GM23338 (cell line): ENCODE measurements around the gene MET. TPM values are rescaled to one million over a fixed set of nuclear protein-coding genes. Genes with fewer than 3 reads are reported as not detected.

Experiments
- ATAC-seq: fragments of 200-7000 bp; cut with Tn5 transposase; 3 replicates; pipeline ENCODE4 v1.9.1; 2020
- DNase-seq: peaks from one replicate; pipeline ENCODE4 v3.0.0-alpha.2; 2015; ENCODE audit warnings: low spot score
- H2AFZ ChIP-seq: fragments of 200-600 bp; sonication (generic); 2 replicates; pipeline ENCODE4 v1.8.0; 2016; ENCODE audit warnings: antibody characterized with exemption, mild to moderate bottlenecking, moderate library complexity
- H3F3A ChIP-seq: fragments of 200-600 bp; sonication (generic); replicated peaks from 2 replicates; pipeline ENCODE4 v1.8.0; 2017; ENCODE audit warnings: antibody characterized with exemption, mixed run types, low read depth
- H3K27ac ChIP-seq: fragments of 200-600 bp; sonication (generic); 2 replicates; pipeline ENCODE4 v1.6.1; 2016; ENCODE audit warnings: low read depth
- H3K27me3 ChIP-seq: fragments of 200-600 bp; sonication (generic); 2 replicates; pipeline ENCODE4 v1.8.0; 2016; ENCODE audit warnings: mild to moderate bottlenecking, mixed run types, moderate library complexity; ENCODE audit not compliant: insufficient read depth
- H3K36me3 ChIP-seq: fragments of 200-600 bp; sonication (generic); 2 replicates; pipeline ENCODE4 v1.8.0; 2016; ENCODE audit warnings: mild to moderate bottlenecking; ENCODE audit not compliant: insufficient read depth
- H3K4me1 ChIP-seq: fragments of 200-600 bp; sonication (generic); 2 replicates; pipeline ENCODE4 v1.8.0; 2016; ENCODE audit warnings: mild to moderate bottlenecking, moderate library complexity; ENCODE audit not compliant: insufficient read depth
- H3K4me2 ChIP-seq: fragments of 200-600 bp; sonication (generic); 2 replicates; pipeline ENCODE4 v1.7.1; 2017; ENCODE audit warnings: mixed run types
- H3K4me3 ChIP-seq: fragments of 200-600 bp; sonication (generic); 2 replicates; pipeline ENCODE4 v1.6.1; 2016; ENCODE audit warnings: mixed run types
- H3K79me2 ChIP-seq: fragments of 200-600 bp; sonication (generic); replicated peaks from 2 replicates; pipeline ENCODE4 v1.8.0; 2017; ENCODE audit warnings: mild to moderate bottlenecking; ENCODE audit not compliant: insufficient read depth
- H3K9me2 ChIP-seq: fragments of 200-600 bp; sonication (generic); 2 replicates; pipeline ENCODE4 v1.8.0; 2017; ENCODE audit not compliant: insufficient read depth
- H4K20me1 ChIP-seq: fragments of 200-600 bp; sonication (generic); replicated peaks from 2 replicates; pipeline ENCODE4 v1.8.0; 2017; ENCODE audit warnings: mild to moderate bottlenecking; ENCODE audit not compliant: insufficient read depth
- H3K27ac Mint-ChIP-seq: 2 replicates; pipeline ENCODE4 v1.8.0; 2020; ENCODE audit warnings: inconsistent platforms, mild to moderate bottlenecking, moderate library complexity, mixed read lengths
- H3K27me3 Mint-ChIP-seq: 3 replicates; pipeline ENCODE4 v1.8.0; 2022; ENCODE audit warnings: low read depth, mild to moderate bottlenecking, moderate library complexity, mixed read lengths, inconsistent platforms; ENCODE audit not compliant: insufficient read depth, poor library complexity
- H3K36me3 Mint-ChIP-seq: 3 replicates; pipeline ENCODE4 v1.8.0; 2021; ENCODE audit warnings: low read depth, mild to moderate bottlenecking, inconsistent platforms, moderate library complexity, mixed read lengths
- H3K4me1 Mint-ChIP-seq: 3 replicates; pipeline ENCODE4 v1.8.0; 2020; ENCODE audit warnings: mild to moderate bottlenecking, inconsistent platforms, mixed read lengths
- H3K4me3 Mint-ChIP-seq: 3 replicates; pipeline ENCODE4 v1.8.0; 2021; ENCODE audit warnings: moderate library complexity, mild to moderate bottlenecking, inconsistent platforms, mixed read lengths
- H3K9me3 Mint-ChIP-seq: 3 replicates; pipeline ENCODE4 v1.8.0; 2020; ENCODE audit warnings: moderate library complexity, mild to moderate bottlenecking, inconsistent platforms, mixed read lengths
- CTCF ChIP-seq, 2 experiments: fragments of 200-600 bp in 1 of 2; sonication (generic) in 1 of 2; conservative IDR thresholded peaks; 2 replicates each; pipeline versions ENCODE4 v1.5.1 to v1.6.1; 2016 to 2017; ENCODE audit warnings: antibody characterized with exemption in 2 of 2, low read depth in 2 of 2, mild to moderate bottlenecking in 2 of 2, moderate library complexity in 1 of 2
- JUNB ChIP-seq: IDR thresholded peaks from one replicate; pipeline ENCODE4 v1.6.1; 2016; ENCODE audit warnings: antibody characterized with exemption; ENCODE audit not compliant: unreplicated experiment
- POLR2AphosphoS5 ChIP-seq: IDR thresholded peaks from 2 replicates; pipeline ENCODE4 v1.6.1; 2016; ENCODE audit warnings: antibody characterized with exemption, low read depth
- ZNF331 ChIP-seq: fragments of 250-450 bp; sonication (Bioruptor Pico); IDR thresholded peaks from 2 replicates; pipeline ENCODE4 v1.5.0; 2020; ENCODE audit warnings: low read depth, mild to moderate bottlenecking, moderate library complexity
- polyA plus RNA-seq: library from polyadenylated mRNA; unstranded; fragments of >200 nt; fragmentation: Nextera tagmentation; extraction: Ambion mirVana; gene quantifications from 2 replicates; pipeline ENCODE4 v1.2.1, GENCODE V29; 2016
- total RNA-seq: library from RNA; depleted of rRNA; stranded (reverse); fragments of >200 nt; shearing (Covaris generic); gene quantifications from 2 replicates; pipeline ENCODE4 v1.2.3, GENCODE V29; 2014
- TF ChIP-seq, protein P1 (sequence below): fragments of 250-450 bp; sonication (Bioruptor Pico); IDR thresholded peaks from 2 replicates; pipeline ENCODE4 v1.5.0; 2020; ENCODE audit warnings: mild to moderate bottlenecking, moderate library complexity
- TF ChIP-seq, protein P2 (sequence below): IDR thresholded peaks from 2 replicates; pipeline ENCODE4 v1.6.1; 2016; ENCODE audit warnings: antibody characterized with exemption

The MET gene
- total and polyA plus RNA-seq, 2 experiments from 2014 or later, result 4.8 to 23.1 TPM

DNA sequence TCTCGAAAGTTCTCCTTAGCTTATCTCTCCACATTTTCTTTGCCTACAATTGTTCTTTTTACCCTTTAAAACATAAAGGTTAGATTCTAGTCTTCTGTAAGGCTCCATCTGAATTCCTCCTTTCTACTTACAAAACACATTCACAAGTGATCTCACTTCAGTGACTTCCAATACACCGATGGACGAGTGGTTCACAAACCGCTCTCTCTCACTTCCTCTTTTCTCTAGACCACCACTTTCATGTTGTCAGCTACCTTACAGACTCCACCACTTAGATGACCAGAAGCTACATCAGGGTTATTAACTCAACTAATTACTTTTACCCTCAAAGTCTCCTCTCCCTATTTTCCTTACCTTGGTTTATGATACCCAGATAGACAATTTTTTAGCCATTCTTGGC is 11.8 kb downstream of the MET start:
- H3K79me2 ChIP-seq, result no peaks in the 10 kb centered on the region
- no peak for DNase-seq
- no peaks in the 10 kb centered on the region for H3F3A ChIP-seq
- Mint-ChIP-seq H3K9me3 (no peaks in the 10 kb centered on the region), H3K36me3 (no peaks in the 10 kb centered on the region), H3K4me1 (peaks cover 20% of the 10 kb centered on the region), H3K27ac (no peak overlapping the region), H3K27me3 (no peaks in the 10 kb centered on the region), H3K4me3 (no peak overlapping the region)
- TF ChIP-seq POLR2AphosphoS5 (no peak), ZNF331 (CRISPR knock-in tag) (no peak), JUNB (no peak), CTCF (conservative IDR thresholded peaks at IDR 0.05; ENCODE audit: low read depth in 2 of 2) (no peak)
- TF ChIP-seq, protein P1, sequence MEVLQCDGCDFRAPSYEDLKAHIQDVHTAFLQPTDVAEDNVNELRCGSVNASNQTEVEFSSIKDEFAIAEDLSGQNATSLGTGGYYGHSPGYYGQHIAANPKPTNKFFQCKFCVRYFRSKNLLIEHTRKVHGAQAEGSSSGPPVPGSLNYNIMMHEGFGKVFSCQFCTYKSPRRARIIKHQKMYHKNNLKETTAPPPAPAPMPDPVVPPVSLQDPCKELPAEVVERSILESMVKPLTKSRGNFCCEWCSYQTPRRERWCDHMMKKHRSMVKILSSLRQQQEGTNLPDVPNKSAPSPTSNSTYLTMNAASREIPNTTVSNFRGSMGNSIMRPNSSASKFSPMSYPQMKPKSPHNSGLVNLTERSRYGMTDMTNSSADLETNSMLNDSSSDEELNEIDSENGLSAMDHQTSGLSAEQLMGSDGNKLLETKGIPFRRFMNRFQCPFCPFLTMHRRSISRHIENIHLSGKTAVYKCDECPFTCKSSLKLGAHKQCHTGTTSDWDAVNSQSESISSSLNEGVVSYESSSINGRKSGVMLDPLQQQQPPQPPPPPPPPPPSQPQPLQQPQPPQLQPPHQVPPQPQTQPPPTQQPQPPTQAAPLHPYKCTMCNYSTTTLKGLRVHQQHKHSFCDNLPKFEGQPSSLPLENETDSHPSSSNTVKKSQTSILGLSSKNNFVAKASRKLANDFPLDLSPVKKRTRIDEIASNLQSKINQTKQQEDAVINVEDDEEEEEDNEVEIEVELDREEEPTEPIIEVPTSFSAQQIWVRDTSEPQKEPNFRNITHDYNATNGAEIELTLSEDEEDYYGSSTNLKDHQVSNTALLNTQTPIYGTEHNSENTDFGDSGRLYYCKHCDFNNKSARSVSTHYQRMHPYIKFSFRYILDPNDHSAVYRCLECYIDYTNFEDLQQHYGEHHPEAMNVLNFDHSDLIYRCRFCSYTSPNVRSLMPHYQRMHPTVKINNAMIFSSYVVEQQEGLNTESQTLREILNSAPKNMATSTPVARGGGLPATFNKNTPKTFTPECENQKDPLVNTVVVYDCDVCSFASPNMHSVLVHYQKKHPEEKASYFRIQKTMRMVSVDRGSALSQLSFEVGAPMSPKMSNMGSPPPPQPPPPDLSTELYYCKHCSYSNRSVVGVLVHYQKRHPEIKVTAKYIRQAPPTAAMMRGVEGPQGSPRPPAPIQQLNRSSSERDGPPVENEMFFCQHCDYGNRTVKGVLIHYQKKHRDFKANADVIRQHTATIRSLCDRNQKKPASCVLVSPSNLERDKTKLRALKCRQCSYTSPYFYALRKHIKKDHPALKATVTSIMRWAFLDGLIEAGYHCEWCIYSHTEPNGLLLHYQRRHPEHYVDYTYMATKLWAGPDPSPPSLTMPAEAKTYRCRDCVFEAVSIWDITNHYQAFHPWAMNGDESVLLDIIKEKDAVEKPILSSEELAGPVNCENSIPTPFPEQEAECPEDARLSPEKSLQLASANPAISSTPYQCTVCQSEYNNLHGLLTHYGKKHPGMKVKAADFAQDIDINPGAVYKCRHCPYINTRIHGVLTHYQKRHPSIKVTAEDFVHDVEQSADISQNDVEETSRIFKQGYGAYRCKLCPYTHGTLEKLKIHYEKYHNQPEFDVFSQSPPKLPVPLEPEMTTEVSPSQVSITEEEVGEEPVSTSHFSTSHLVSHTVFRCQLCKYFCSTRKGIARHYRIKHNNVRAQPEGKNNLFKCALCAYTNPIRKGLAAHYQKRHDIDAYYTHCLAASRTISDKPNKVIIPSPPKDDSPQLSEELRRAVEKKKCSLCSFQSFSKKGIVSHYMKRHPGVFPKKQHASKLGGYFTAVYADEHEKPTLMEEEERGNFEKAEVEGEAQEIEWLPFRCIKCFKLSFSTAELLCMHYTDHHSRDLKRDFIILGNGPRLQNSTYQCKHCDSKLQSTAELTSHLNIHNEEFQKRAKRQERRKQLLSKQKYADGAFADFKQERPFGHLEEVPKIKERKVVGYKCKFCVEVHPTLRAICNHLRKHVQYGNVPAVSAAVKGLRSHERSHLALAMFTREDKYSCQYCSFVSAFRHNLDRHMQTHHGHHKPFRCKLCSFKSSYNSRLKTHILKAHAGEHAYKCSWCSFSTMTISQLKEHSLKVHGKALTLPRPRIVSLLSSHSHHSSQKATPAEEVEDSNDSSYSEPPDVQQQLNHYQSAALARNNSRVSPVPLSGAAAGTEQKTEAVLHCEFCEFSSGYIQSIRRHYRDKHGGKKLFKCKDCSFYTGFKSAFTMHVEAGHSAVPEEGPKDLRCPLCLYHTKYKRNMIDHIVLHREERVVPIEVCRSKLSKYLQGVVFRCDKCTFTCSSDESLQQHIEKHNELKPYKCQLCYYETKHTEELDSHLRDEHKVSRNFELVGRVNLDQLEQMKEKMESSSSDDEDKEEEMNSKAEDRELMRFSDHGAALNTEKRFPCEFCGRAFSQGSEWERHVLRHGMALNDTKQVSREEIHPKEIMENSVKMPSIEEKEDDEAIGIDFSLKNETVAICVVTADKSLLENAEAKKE, result no peak
- TF ChIP-seq, protein P2, sequence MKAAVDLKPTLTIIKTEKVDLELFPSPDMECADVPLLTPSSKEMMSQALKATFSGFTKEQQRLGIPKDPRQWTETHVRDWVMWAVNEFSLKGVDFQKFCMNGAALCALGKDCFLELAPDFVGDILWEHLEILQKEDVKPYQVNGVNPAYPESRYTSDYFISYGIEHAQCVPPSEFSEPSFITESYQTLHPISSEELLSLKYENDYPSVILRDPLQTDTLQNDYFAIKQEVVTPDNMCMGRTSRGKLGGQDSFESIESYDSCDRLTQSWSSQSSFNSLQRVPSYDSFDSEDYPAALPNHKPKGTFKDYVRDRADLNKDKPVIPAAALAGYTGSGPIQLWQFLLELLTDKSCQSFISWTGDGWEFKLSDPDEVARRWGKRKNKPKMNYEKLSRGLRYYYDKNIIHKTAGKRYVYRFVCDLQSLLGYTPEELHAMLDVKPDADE, result no peak
- no peak overlapping the region for H3K27ac ChIP-seq
- no peak overlapping the region for H3K4me3 ChIP-seq
- H2AFZ ChIP-seq, result no peak overlapping the region
- no peak overlapping the region for H3K4me2 ChIP-seq
- no peaks in the 10 kb centered on the region for H3K9me2 ChIP-seq
- H4K20me1 ChIP-seq, result no peaks in the 10 kb centered on the region
- no peak for ATAC-seq
- H3K36me3 ChIP-seq, result no peaks in the 10 kb centered on the region
- no peaks in the 10 kb centered on the region for H3K27me3 ChIP-seq
- peaks cover 24% of the 10 kb centered on the region for H3K4me1 ChIP-seq
